Body of pancreas (tissue), 4 donors: ENCODE results near the gene NBAS. TPM values are rescaled to one million over a fixed set of nuclear protein-coding genes. Genes with fewer than 3 reads are reported as not detected.

Source experiments
- ATAC-seq: fragments of 150-250 bp; one replicate; pipeline ENCODE4 v1.9.1; 2016
- DNase-seq, 4 donors: peaks; one replicate each; pipeline ENCODE4 v3.0.0-alpha.2; 2019
- H3K27ac ChIP-seq, 4 donors: fragments of 200-600 bp; sonication (generic); 1 replicate in 3 of 4; 2 replicates in 1 of 4; pipeline versions ENCODE4 v1.5.1 to v1.6.1; 2016 to 2019; ENCODE audit warnings: mild to moderate bottlenecking in 1 of 4, mixed read lengths in 1 of 4, moderate library complexity in 1 of 4
- H3K27me3 ChIP-seq, 2 donors: fragments of 200-600 bp; sonication (generic); one replicate each; pipeline ENCODE4 v1.6.0; 2016; ENCODE audit warnings: mild to moderate bottlenecking in 1 of 2
- H3K36me3 ChIP-seq, 2 donors: fragments of 200-600 bp; sonication (generic); replicated peaks in 1 of 2; 2 replicates each; pipeline ENCODE4 v1.5.1; 2016; ENCODE audit warnings: low read depth in 2 of 2; ENCODE audit not compliant: insufficient read depth in 1 of 2
- H3K4me1 ChIP-seq: fragments of 200-600 bp; sonication (generic); one replicate; pipeline ENCODE4 v1.6.0; 2016
- H3K4me3 ChIP-seq, 2 donors: fragments of 200-600 bp; sonication (generic); 1 replicate in 1 of 2; 2 replicates in 1 of 2; pipeline ENCODE4 v1.5.1; 2016 to 2019
- H3K9me3 ChIP-seq, 3 donors: fragments of 200-600 bp; sonication (generic); 1 replicate in 2 of 3; 2 replicates in 1 of 3; pipeline ENCODE4 v1.5.1; 2016
- POLR2A ChIP-seq, 3 donors: fragments of 450-650 bp; IDR thresholded peaks; one replicate each; pipeline ENCODE4 v1.6.1; 2016; ENCODE audit warnings: antibody characterized with exemption in 3 of 3, mild to moderate bottlenecking in 2 of 3
- WGBS, 2 donors: methylation state at CpG; one replicate each; pipeline ENCODE4 v1.1.5; 2017; 5-methylcytosine and 5-hydroxymethylcytosine counted together
- intact Hi-C: fragments of 100-400 bp; cut with DNase I; formaldehyde crosslinking; loops from one replicate; pipeline ENCODE4 v1.15.1; 2023
- total RNA-seq, 2 donors: library from RNA; depleted of rRNA; stranded (reverse); fragments of >200 nt; gene quantifications; one replicate each; pipeline ENCODE4 v1.1.0, GENCODE V29; 2016
- TF ChIP-seq, protein P1 (sequence below), 7 experiments: fragments of 450-650 bp in 4 of 7; fragments of 200-600 bp in 3 of 7; sonication (generic) in 3 of 7; IDR thresholded peaks; one replicate each; pipeline ENCODE4 v1.5.1; 2016 to 2019; ENCODE audit warnings: antibody characterized with exemption in 7 of 7

NBAS gene
- total RNA-seq, 2 donors from 2014 or later: 34.0 to 35.9 TPM

GRCh38 chr2:15603044-15603765 is 42.1 kb upstream of the NBAS start:
- Histone ChIP-seq H3K36me3 (peaks cover 26 to 81% of the 10 kb centered on the region in 2 donors), H3K27ac (no peak overlapping the region), H3K4me1 (no peaks in the 10 kb centered on the region), H3K27me3 (no peaks in the 10 kb centered on the region), H3K9me3 (no peaks in the 10 kb centered on the region), H3K4me3 (no peak overlapping the region)
- no peak for DNase-seq
- intact Hi-C loops: no loop called here
- TF ChIP-seq, protein P1, sequence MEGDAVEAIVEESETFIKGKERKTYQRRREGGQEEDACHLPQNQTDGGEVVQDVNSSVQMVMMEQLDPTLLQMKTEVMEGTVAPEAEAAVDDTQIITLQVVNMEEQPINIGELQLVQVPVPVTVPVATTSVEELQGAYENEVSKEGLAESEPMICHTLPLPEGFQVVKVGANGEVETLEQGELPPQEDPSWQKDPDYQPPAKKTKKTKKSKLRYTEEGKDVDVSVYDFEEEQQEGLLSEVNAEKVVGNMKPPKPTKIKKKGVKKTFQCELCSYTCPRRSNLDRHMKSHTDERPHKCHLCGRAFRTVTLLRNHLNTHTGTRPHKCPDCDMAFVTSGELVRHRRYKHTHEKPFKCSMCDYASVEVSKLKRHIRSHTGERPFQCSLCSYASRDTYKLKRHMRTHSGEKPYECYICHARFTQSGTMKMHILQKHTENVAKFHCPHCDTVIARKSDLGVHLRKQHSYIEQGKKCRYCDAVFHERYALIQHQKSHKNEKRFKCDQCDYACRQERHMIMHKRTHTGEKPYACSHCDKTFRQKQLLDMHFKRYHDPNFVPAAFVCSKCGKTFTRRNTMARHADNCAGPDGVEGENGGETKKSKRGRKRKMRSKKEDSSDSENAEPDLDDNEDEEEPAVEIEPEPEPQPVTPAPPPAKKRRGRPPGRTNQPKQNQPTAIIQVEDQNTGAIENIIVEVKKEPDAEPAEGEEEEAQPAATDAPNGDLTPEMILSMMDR (IDR thresholded peaks at IDR 0.05): no peak
- TF ChIP-seq POLR2A (IDR thresholded peaks at IDR 0.05): no peak
- 86 to 94% methylated on average over 3 of the region's 3 CpGs for WGBS, 2 donors
- ATAC-seq: no peak

DNA sequence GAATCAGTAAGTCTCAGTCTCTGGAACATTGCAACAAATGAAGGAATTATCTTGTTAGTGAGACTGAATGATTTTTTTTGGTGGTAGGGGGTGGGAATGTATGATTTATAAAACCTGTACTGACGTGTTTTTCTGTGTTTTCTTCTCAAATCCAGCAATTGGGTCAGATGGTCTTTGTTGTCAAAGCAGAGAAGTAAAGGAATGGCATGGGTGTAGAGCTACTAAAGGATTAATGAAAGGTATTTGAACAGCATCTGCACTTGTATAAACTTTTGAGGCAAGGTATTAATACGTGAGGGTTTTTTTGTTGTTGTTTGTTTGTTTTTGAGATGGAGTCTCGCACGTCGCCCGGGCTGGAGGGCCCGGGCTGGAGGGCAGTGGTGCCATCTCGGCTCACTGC is 41.3 kb upstream of the NBAS start:
- Histone ChIP-seq H3K36me3 (peaks cover 26 to 82% of the 10 kb centered on the region in 2 donors), H3K4me1 (no peaks in the 10 kb centered on the region), H3K27ac (no peak overlapping the region), H3K4me3 (no peak overlapping the region), H3K9me3 (no peaks in the 10 kb centered on the region), H3K27me3 (no peaks in the 10 kb centered on the region)
- 92 to 94% methylated on average over 8 of the region's 8 CpGs for WGBS, 2 donors
- DNase-seq (no peak), ATAC-seq (no peak)
- TF ChIP-seq, protein P1 (IDR thresholded peaks at IDR 0.05): no peak
- no peak for TF ChIP-seq POLR2A (IDR thresholded peaks at IDR 0.05)
- intact Hi-C loops: no loop called here

DNA sequence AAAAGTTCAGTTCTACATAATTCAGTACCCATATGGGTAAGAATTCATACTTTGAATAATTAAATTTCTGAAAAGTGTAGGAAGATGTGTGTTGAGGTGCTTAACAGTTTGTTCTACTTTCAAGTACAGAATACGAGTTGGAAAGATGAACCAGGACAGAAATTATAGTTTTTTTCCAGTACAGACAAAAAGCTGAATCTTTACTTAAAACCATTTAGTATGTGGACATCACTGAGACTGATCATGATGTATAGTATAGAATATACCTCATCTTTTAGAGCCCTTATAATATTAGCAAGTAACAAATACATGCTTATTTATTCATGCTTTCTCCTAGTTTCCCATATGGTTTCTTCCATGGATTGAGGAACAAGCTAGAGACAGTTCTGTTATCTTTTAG is 40.5 kb upstream of the NBAS start:
- Histone ChIP-seq H3K9me3 (no peaks in the 10 kb centered on the region), H3K27me3 (no peaks in the 10 kb centered on the region), H3K36me3 (peaks cover 26 to 83% of the 10 kb centered on the region in 2 donors), H3K4me1 (no peaks in the 10 kb centered on the region), H3K27ac (no peak overlapping the region), H3K4me3 (no peak overlapping the region)
- 84 to 93% methylated on average over 1 of the region's 1 CpG for WGBS, 2 donors
- DNase-seq: no peak
- no peak for TF ChIP-seq POLR2A (IDR thresholded peaks at IDR 0.05)
- TF ChIP-seq, protein P1 (IDR thresholded peaks at IDR 0.05): no peak
- ATAC-seq: no peak
- intact Hi-C loops: no loop called here

GRCh38 chr2:15599994-15600393 is 38.9 kb upstream of the NBAS start:
- intact Hi-C loops: no loop called here
- Histone ChIP-seq H3K4me1 (no peaks in the 10 kb centered on the region), H3K36me3 (peaks cover 26 to 72% of the 10 kb centered on the region in 2 donors), H3K9me3 (no peaks in the 10 kb centered on the region), H3K27me3 (no peaks in the 10 kb centered on the region), H3K27ac (no peak overlapping the region), H3K4me3 (no peak overlapping the region)
- DNase-seq (no peak), ATAC-seq (no peak)
- WGBS, 2 donors: 94 to 97% methylated on average over 1 of the region's 1 CpG
- TF ChIP-seq, protein P1 (IDR thresholded peaks at IDR 0.05): no peak
- TF ChIP-seq POLR2A (IDR thresholded peaks at IDR 0.05): no peak

- Histone ChIP-seq H3K9me3 (no peaks in the 10 kb centered on the region), H3K4me1 (peaks cover 13% of the 10 kb centered on the region), H3K27ac (no peak overlapping the region), H3K4me3 (no peak overlapping the region), H3K36me3 (peaks cover 13 to 43% of the 10 kb centered on the region in 2 donors), H3K27me3 (no peaks in the 10 kb centered on the region)
- ATAC-seq (no peak), DNase-seq (no peak)
- no peak for TF ChIP-seq POLR2A (IDR thresholded peaks at IDR 0.05)
- TF ChIP-seq, protein P1 (IDR thresholded peaks at IDR 0.05): no peak
- intact Hi-C loops: no loop called here
- WGBS, 2 donors: 90 to 91% methylated on average over 4 of the region's 4 CpGs
Observed at GRCh38 chr2:15596968-15597367, 35.8 kb upstream of the NBAS start.
